OCI-LY7 (cell line): ENCODE measurements around the gene ZNF792.

Experiments
- EZH2phosphoT487 ChIP-seq: fragments of 200-600 bp; sonication (generic); IDR thresholded peaks from 2 replicates; pipeline ENCODE4 v1.6.1; 2018; ENCODE audit warnings: low read depth, borderline replicate concordance, mild to moderate bottlenecking, mixed run types, antibody characterized with exemption, low read length, moderate library complexity, mixed read lengths
- TF ChIP-seq, protein P1 (sequence below): fragments of 200-600 bp; sonication (generic); conservative IDR thresholded peaks from 2 replicates; pipeline ENCODE4 v1.5.1; 2014; ENCODE audit warnings: mild to moderate bottlenecking, antibody characterized with exemption, low read length, moderate library complexity, mixed read lengths

DNA sequence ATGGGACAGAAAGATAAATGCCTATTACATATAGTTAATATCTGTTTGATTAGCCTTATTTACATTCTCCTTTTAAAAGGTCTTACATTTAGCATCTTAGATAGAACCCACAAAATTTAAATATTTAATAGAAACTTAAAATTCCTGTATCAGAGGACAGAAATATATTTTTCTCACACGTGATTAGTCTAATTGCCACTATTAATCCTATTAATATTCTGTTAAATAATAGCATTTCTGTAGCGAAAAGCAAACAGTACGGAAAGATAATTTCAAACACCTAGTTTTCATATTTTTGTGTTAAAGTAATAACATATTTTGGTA lies 37.7 kb downstream of the ZNF792 start:
- TF ChIP-seq, protein P1, sequence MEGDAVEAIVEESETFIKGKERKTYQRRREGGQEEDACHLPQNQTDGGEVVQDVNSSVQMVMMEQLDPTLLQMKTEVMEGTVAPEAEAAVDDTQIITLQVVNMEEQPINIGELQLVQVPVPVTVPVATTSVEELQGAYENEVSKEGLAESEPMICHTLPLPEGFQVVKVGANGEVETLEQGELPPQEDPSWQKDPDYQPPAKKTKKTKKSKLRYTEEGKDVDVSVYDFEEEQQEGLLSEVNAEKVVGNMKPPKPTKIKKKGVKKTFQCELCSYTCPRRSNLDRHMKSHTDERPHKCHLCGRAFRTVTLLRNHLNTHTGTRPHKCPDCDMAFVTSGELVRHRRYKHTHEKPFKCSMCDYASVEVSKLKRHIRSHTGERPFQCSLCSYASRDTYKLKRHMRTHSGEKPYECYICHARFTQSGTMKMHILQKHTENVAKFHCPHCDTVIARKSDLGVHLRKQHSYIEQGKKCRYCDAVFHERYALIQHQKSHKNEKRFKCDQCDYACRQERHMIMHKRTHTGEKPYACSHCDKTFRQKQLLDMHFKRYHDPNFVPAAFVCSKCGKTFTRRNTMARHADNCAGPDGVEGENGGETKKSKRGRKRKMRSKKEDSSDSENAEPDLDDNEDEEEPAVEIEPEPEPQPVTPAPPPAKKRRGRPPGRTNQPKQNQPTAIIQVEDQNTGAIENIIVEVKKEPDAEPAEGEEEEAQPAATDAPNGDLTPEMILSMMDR: no peak
- TF ChIP-seq EZH2phosphoT487: no peak
